Ascending aorta (tissue), 2 donors: ENCODE data around the gene SULT4A1. TPM values are rescaled to one million over a fixed set of nuclear protein-coding genes. Genes with fewer than 3 reads are reported as not detected.
"Not testable (repeated sequence)": the region's sequence is repeated elsewhere in the genome, so short reads cannot be mapped to it uniquely, and the experiment has no call there.

ENCODE experiments used
- DNase-seq, 2 donors: peaks; one replicate each; pipeline ENCODE4 v3.0.0-alpha.2; 2019; ENCODE audit warnings: low spot score in 2 of 2
- H3K27ac ChIP-seq, 2 donors: fragments of 200-600 bp; sonication (generic); one replicate each; pipeline ENCODE4 v1.5.1; 2016 to 2017; ENCODE audit warnings: mild to moderate bottlenecking in 1 of 2
- H3K27me3 ChIP-seq: fragments of 200-600 bp; sonication (generic); one replicate; pipeline ENCODE4 v1.5.1; 2017
- H3K36me3 ChIP-seq, 2 donors: fragments of 200-600 bp; sonication (generic); one replicate each; pipeline ENCODE4 v1.5.1; 2016
- H3K4me1 ChIP-seq, 2 donors: fragments of 200-600 bp; sonication (generic); one replicate each; pipeline ENCODE4 v1.5.1; 2016 to 2017; ENCODE audit warnings: mild to moderate bottlenecking in 1 of 2
- H3K4me3 ChIP-seq, 2 donors: fragments of 200-600 bp; sonication (generic); one replicate each; pipeline ENCODE4 v1.5.1; 2016 to 2017; ENCODE audit warnings: mild to moderate bottlenecking in 1 of 2
- H3K9me3 ChIP-seq, 2 donors: fragments of 200-600 bp; sonication (generic); one replicate each; pipeline ENCODE4 v1.5.1; 2016
- intact Hi-C: fragments of 100-400 bp; cut with DNase I; formaldehyde crosslinking; loops from one replicate; pipeline ENCODE4 v1.15.1; 2023
- total RNA-seq: library from RNA; depleted of rRNA; stranded (reverse); fragments of >200 nt; gene quantifications from one replicate; pipeline ENCODE4 v1.1.0, GENCODE V29; 2016
- TF ChIP-seq, protein P1 (sequence below), 3 experiments: fragments of 200-600 bp in 2 of 3; fragments of 450-650 bp in 1 of 3; sonication (generic) in 2 of 3; IDR thresholded peaks; one replicate each; pipeline ENCODE4 v1.5.1; 2016 to 2019; ENCODE audit warnings: antibody characterized with exemption in 3 of 3, mild to moderate bottlenecking in 1 of 3, moderate library complexity in 1 of 3

SULT4A1 gene, protein sequence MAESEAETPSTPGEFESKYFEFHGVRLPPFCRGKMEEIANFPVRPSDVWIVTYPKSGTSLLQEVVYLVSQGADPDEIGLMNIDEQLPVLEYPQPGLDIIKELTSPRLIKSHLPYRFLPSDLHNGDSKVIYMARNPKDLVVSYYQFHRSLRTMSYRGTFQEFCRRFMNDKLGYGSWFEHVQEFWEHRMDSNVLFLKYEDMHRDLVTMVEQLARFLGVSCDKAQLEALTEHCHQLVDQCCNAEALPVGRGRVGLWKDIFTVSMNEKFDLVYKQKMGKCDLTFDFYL
- not detected for total RNA-seq

DNA sequence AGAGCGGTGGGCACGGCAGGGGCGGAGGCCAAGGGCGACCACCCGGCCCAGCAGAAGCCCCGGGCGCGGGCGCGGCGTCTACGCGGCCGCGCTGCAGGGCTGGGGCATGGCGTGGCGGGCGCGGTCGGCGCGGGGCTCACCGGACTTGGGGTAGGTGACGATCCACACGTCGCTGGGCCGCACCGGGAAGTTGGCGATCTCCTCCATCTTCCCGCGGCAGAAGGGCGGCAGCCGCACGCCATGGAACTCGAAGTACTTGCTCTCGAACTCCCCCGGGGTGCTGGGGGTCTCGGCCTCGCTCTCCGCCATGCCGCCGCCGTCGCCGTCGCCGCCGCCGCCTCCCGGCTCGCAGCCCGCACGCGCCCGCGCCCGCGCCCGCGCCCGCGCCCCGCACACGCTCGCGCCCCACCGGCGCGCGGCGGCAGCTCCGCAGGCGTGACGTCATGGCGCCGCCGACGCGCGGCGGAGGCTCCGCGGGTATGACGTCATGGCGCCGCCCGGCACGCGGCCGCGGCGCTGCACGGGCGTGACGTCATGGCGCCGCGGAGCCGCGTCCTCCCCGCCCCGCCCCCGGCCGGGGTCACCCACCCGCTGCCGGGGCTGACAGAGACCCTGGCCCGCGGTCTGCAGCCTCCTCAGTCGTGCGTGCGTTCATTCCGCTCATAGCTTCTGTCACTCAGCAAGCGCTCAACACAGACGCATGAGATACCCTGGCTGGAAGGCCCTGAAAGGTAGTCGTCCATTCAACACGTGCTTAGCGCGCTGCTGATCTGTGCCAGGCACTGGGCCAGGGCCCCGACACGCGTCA, at the start of gene SULT4A1:
Gene SULT4A1 (minus strand): TSS at position 440 of the 808 bp plus-strand sequence. CDS start 131 bp downstream, at position 309.
- Histone ChIP-seq H3K4me1 (no peaks in the 10 kb centered on the region), H3K27ac (no peak within 1 kb of the TSS), H3K9me3 (no peaks in the 10 kb centered on the region), H3K36me3 (no peaks in the 10 kb centered on the region), H3K4me3 (peak within 1 kb of the TSS in 1 of 2 donors; percentile 26), H3K27me3 (peaks cover 10% of the 10 kb centered on the region)
- intact Hi-C loops: no loop called here
- DNase-seq: no peak
- TF ChIP-seq, protein P1, sequence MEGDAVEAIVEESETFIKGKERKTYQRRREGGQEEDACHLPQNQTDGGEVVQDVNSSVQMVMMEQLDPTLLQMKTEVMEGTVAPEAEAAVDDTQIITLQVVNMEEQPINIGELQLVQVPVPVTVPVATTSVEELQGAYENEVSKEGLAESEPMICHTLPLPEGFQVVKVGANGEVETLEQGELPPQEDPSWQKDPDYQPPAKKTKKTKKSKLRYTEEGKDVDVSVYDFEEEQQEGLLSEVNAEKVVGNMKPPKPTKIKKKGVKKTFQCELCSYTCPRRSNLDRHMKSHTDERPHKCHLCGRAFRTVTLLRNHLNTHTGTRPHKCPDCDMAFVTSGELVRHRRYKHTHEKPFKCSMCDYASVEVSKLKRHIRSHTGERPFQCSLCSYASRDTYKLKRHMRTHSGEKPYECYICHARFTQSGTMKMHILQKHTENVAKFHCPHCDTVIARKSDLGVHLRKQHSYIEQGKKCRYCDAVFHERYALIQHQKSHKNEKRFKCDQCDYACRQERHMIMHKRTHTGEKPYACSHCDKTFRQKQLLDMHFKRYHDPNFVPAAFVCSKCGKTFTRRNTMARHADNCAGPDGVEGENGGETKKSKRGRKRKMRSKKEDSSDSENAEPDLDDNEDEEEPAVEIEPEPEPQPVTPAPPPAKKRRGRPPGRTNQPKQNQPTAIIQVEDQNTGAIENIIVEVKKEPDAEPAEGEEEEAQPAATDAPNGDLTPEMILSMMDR (IDR thresholded peaks at IDR 0.05): no peak

DNA sequence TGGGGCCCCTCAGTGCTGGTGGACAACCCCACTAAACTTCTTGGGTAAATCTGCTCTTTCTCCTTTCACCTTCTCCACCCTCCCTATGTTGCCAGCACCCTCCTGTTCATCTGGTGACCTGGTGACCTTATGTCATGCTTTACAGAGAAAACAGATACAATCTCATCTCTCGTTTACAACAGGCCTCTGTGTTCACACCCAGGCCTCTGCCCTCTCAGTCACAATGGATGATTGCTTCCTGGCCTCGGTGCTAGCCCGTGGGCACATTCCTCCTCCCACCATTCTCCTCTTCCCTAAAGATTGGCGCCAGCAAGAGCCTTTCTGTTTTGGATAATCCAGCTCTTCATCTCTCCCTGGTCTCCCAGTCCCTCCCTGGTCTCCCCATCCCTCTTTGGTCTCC, 49.0 kb upstream of the SULT4A1 start:
- Histone ChIP-seq H3K4me1 (no peaks in the 10 kb centered on the region), H3K9me3 (no peaks in the 10 kb centered on the region), H3K27me3 (no peaks in the 10 kb centered on the region), H3K4me3 (no peak overlapping the region), H3K27ac (no peak overlapping the region), H3K36me3 (no peaks in the 10 kb centered on the region)
- no peak for DNase-seq
- TF ChIP-seq, protein P1 (IDR thresholded peaks at IDR 0.05): no peak
- intact Hi-C loops: no loop called here

DNA sequence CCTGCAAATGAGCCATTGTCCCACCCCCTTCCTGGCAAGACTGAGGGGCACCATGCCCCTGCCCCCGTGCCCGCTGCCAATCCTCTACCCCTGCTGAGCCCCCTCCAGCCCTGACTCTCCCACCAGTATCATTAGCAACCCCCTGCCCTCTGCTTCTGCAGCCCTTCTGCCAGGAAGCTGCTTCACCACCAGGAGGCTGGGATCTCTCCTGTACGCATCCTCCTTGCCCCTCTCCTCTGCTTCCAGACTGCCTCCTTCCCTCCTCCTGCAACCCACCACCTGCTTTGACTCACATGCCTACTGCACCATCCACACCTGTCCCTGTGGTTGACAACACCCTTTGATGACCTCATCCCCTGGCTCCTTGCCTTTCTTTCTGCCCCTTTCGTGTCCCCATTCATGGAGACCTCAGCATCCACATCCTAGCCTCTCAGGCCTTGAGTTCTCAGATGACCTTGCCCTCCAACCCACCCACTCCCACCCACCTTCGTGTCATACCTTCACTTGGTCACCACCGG, 47.9 kb upstream of the SULT4A1 start:
- DNase-seq: no peak
- TF ChIP-seq, protein P1 (IDR thresholded peaks at IDR 0.05): no peak

GRCh38 chr22:43909708-43910107, 47.4 kb upstream of the SULT4A1 start:
- Histone ChIP-seq H3K36me3 (no peaks in the 10 kb centered on the region), H3K27ac (no peak overlapping the region), H3K27me3 (no peaks in the 10 kb centered on the region), H3K4me1 (no peaks in the 10 kb centered on the region), H3K4me3 (no peak overlapping the region), H3K9me3 (no peaks in the 10 kb centered on the region)
- DNase-seq: no peak
- TF ChIP-seq, protein P1 (IDR thresholded peaks at IDR 0.05): no peak
- intact Hi-C loops: no loop called here

More for the DNA sequence above, 47.9 kb upstream of the SULT4A1 start:
- no peaks in the 10 kb centered on the region for H3K27me3 ChIP-seq
- H3K27ac ChIP-seq: no peak overlapping the region
- intact Hi-C loops: no loop called here
- no peaks in the 10 kb centered on the region for H3K36me3 ChIP-seq
- no peak overlapping the region for H3K4me3 ChIP-seq
- no peaks in the 10 kb centered on the region for H3K9me3 ChIP-seq
- H3K4me1 ChIP-seq: no peaks in the 10 kb centered on the region

GRCh38 chr22:43905681-43906080, 43.4 kb upstream of the SULT4A1 start:
- Histone ChIP-seq H3K9me3 (no peaks in the 10 kb centered on the region), H3K4me3 (no peak overlapping the region), H3K27ac (no peak overlapping the region), H3K4me1 (no peaks in the 10 kb centered on the region), H3K36me3 (no peaks in the 10 kb centered on the region), H3K27me3 (no peaks in the 10 kb centered on the region)
- intact Hi-C loops: no loop called here
- no peak for DNase-seq
- TF ChIP-seq, protein P1 (IDR thresholded peaks at IDR 0.05): no peak

- H3K27ac ChIP-seq, DNase-seq, H3K4me1 ChIP-seq, intact Hi-C loops, H3K9me3 ChIP-seq, H3K27me3 ChIP-seq, H3K36me3 ChIP-seq, H3K4me3 ChIP-seq: not testable (repeated sequence)
These were observed 42.1 kb upstream of the SULT4A1 start for GRCh38 chr22:43904412-43904811.

DNA sequence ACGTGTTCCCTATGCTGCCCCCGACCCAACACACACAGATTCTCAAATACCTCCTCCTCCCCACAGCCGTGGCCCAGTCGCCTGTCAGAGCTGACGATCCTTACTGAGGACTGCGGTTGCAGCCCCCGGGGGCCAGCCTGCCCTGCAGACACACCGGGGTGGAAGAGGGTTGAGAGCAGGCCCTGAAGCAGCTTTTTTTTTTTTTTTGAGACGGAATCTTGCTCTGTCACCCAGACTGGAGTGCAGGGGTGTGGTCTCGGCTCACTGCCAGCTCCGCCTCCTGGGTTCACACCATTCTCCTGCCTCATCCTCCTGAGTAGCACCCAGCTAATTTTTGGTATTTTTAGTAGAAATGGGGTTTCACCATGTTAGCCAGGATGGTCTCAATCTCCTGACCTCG, 40.7 kb upstream of the SULT4A1 start:
- H3K4me1 ChIP-seq, H3K4me3 ChIP-seq, intact Hi-C loops, H3K36me3 ChIP-seq, DNase-seq, H3K27ac ChIP-seq, H3K27me3 ChIP-seq, H3K9me3 ChIP-seq: not testable (repeated sequence)
